ENCODE results near the gene HS3ST2. TPM values are rescaled to one million over a fixed set of nuclear protein-coding genes. Genes with fewer than 3 reads are reported as not detected.

The HS3ST2 gene
- total RNA-seq, 1 donor from 2014 or later, result not detected

GRCh38 chr16:22797551-22797950 is 16.4 kb upstream of the HS3ST2 start:
- Mint-ChIP-seq H3K27me3 (ENCODE audit: low read depth) (peaks cover 8% of the 10 kb centered on the region), H3K27ac (no peak overlapping the region), H3K9me3 (peaks cover 21% of the 10 kb centered on the region), H3K4me1 (no peaks in the 10 kb centered on the region), H3K36me3 (no peaks in the 10 kb centered on the region), H3K4me3 (no peak overlapping the region)
- no peak for DNase-seq (ENCODE audit: low spot score in 2 of 2, unreplicated experiment in 2 of 2)
- TF ChIP-seq CTCF (IDR thresholded peaks at IDR 0.05; ENCODE audit: unreplicated experiment), result no peak

- DNase-seq (ENCODE audit: low spot score in 2 of 2, unreplicated experiment in 2 of 2), result no peak
- Mint-ChIP-seq H3K27me3 (ENCODE audit: low read depth) (peaks cover 14% of the 10 kb centered on the region), H3K36me3 (no peaks in the 10 kb centered on the region), H3K27ac (no peak overlapping the region), H3K4me3 (no peak overlapping the region), H3K9me3 (peaks cover 14% of the 10 kb centered on the region), H3K4me1 (no peaks in the 10 kb centered on the region)
- no peak for TF ChIP-seq CTCF (IDR thresholded peaks at IDR 0.05; ENCODE audit: unreplicated experiment)
These were observed 14.8 kb upstream of the HS3ST2 start for GRCh38 chr16:22799113-22799512.

GRCh38 chr16:22804893-22805292 is 9.1 kb upstream of the HS3ST2 start:
- H3K9me3 Mint-ChIP-seq, result no peaks in the 10 kb centered on the region
- DNase-seq (ENCODE audit: low spot score in 2 of 2, unreplicated experiment in 2 of 2), result no peak
- no peaks in the 10 kb centered on the region for H3K4me1 Mint-ChIP-seq
- no peak overlapping the region for H3K4me3 Mint-ChIP-seq
- peaks cover 28% of the 10 kb centered on the region for H3K27me3 Mint-ChIP-seq (ENCODE audit: low read depth)
- no peak overlapping the region for H3K27ac Mint-ChIP-seq
- no peaks in the 10 kb centered on the region for H3K36me3 Mint-ChIP-seq
- no peak for TF ChIP-seq CTCF (IDR thresholded peaks at IDR 0.05; ENCODE audit: unreplicated experiment)

GRCh38 chr16:22805326-22805725 is 8.6 kb upstream of the HS3ST2 start:
- H3K4me1 Mint-ChIP-seq, result no peaks in the 10 kb centered on the region

GRCh38 chr16:22806811-22807210 is 7.2 kb upstream of the HS3ST2 start:
- Mint-ChIP-seq H3K4me1 (no peaks in the 10 kb centered on the region), H3K27ac (no peak overlapping the region), H3K27me3 (ENCODE audit: low read depth) (peaks cover 33% of the 10 kb centered on the region), H3K9me3 (no peaks in the 10 kb centered on the region), H3K36me3 (no peaks in the 10 kb centered on the region), H3K4me3 (no peak overlapping the region)
- TF ChIP-seq CTCF (IDR thresholded peaks at IDR 0.05; ENCODE audit: unreplicated experiment), result no peak
- no peak for DNase-seq (ENCODE audit: low spot score in 2 of 2, unreplicated experiment in 2 of 2)

More at GRCh38 chr16:22805326-22805725, 8.6 kb upstream of the HS3ST2 start:
- Mint-ChIP-seq H3K27ac (no peak overlapping the region), H3K36me3 (no peaks in the 10 kb centered on the region), H3K27me3 (ENCODE audit: low read depth) (peaks cover 31% of the 10 kb centered on the region), H3K4me3 (no peak overlapping the region), H3K9me3 (no peaks in the 10 kb centered on the region)
- no peak for TF ChIP-seq CTCF (IDR thresholded peaks at IDR 0.05; ENCODE audit: unreplicated experiment)
- DNase-seq (ENCODE audit: low spot score in 2 of 2, unreplicated experiment in 2 of 2), result no peak

GRCh38 chr16:22810226-22810625 is 3.7 kb upstream of the HS3ST2 start:
- no peak overlapping the region for H3K4me3 Mint-ChIP-seq
- H3K9me3 Mint-ChIP-seq, result no peaks in the 10 kb centered on the region
- peaks cover 8% of the 10 kb centered on the region for H3K4me1 Mint-ChIP-seq
- H3K27me3 Mint-ChIP-seq (ENCODE audit: low read depth), result peaks cover 53% of the 10 kb centered on the region
- no peak for DNase-seq (ENCODE audit: low spot score in 2 of 2, unreplicated experiment in 2 of 2)
- H3K36me3 Mint-ChIP-seq, result no peaks in the 10 kb centered on the region
- no peak for TF ChIP-seq CTCF (IDR thresholded peaks at IDR 0.05; ENCODE audit: unreplicated experiment)
- H3K27ac Mint-ChIP-seq, result no peak overlapping the region
